Measurements from ENCODE around the gene DDI1.

Gene DDI1

GRCh38 chr11:104003491-104003890, 32.9 kb upstream of the DDI1 start:
- no peak for TF ChIP-seq CTCF (IDR thresholded peaks at IDR 0.05; ENCODE audit: low read depth, low read length, missing control alignments)
- H3K4me3 ChIP-seq (ENCODE audit: low read depth, low read length), result no peak overlapping the region
- DNase-seq, result peak; percentile 42
- no peaks in the 10 kb centered on the region for H3K27me3 ChIP-seq (replicated peaks)
- in situ Hi-C loops (cut with HindIII; ENCODE audit: low pct_ligation_motif_present, low sequenced_read_pairs), result no loop called here
- no peak overlapping the region for H3K27ac ChIP-seq
- H3K36me3 ChIP-seq (replicated peaks), result no peaks in the 10 kb centered on the region

- Histone ChIP-seq H3K27me3 (replicated peaks) (no peaks in the 10 kb centered on the region), H3K36me3 (replicated peaks) (no peaks in the 10 kb centered on the region), H3K4me3 (ENCODE audit: low read depth, low read length) (no peak overlapping the region), H3K27ac (no peak overlapping the region)
- DNase-seq, result no peak
- no peak for TF ChIP-seq CTCF (IDR thresholded peaks at IDR 0.05; ENCODE audit: low read depth, low read length, missing control alignments)
- in situ Hi-C loops (cut with HindIII; ENCODE audit: low pct_ligation_motif_present, low sequenced_read_pairs), result no loop called here
Observed at GRCh38 chr11:104005234-104005855, 31.1 kb upstream of the DDI1 start.

GRCh38 chr11:104009744-104010143, 26.7 kb upstream of the DDI1 start:
- in situ Hi-C loops (cut with HindIII; ENCODE audit: low pct_ligation_motif_present, low sequenced_read_pairs), result no loop called here
- no peaks in the 10 kb centered on the region for H3K27me3 ChIP-seq (replicated peaks)
- no peak for TF ChIP-seq CTCF (IDR thresholded peaks at IDR 0.05; ENCODE audit: low read depth, low read length, missing control alignments)
- no peak for DNase-seq
- no peak overlapping the region for H3K27ac ChIP-seq
- no peak overlapping the region for H3K4me3 ChIP-seq (ENCODE audit: low read depth, low read length)
- H3K36me3 ChIP-seq (replicated peaks), result no peaks in the 10 kb centered on the region

- no peak overlapping the region for H3K27ac ChIP-seq
- no peak for DNase-seq
- TF ChIP-seq CTCF (IDR thresholded peaks at IDR 0.05; ENCODE audit: low read depth, low read length, missing control alignments), result no peak
- in situ Hi-C loops (cut with HindIII; ENCODE audit: low pct_ligation_motif_present, low sequenced_read_pairs), result no loop called here
- no peak overlapping the region for H3K4me3 ChIP-seq (ENCODE audit: low read depth, low read length)
- no peaks in the 10 kb centered on the region for H3K27me3 ChIP-seq (replicated peaks)
- no peaks in the 10 kb centered on the region for H3K36me3 ChIP-seq (replicated peaks)
Observed at GRCh38 chr11:104011044-104011443, 25.4 kb upstream of the DDI1 start.

- in situ Hi-C loops (cut with HindIII; ENCODE audit: low pct_ligation_motif_present, low sequenced_read_pairs), result no loop called here
- DNase-seq, result no peak
- no peak for TF ChIP-seq CTCF (IDR thresholded peaks at IDR 0.05; ENCODE audit: low read depth, low read length, missing control alignments)
- H3K4me3 ChIP-seq (ENCODE audit: low read depth, low read length), result no peak overlapping the region
- H3K27ac ChIP-seq, result no peak overlapping the region
- H3K27me3 ChIP-seq (replicated peaks), result no peaks in the 10 kb centered on the region
- no peaks in the 10 kb centered on the region for H3K36me3 ChIP-seq (replicated peaks)
Observed at GRCh38 chr11:104015649-104016415, 20.6 kb upstream of the DDI1 start.

Data from brain microvascular endothelial cell (primary cell).